ENCODE results near the gene RIN3.

GRCh38 chr14:92702441-92702918 lies 188.9 kb downstream of the RIN3 start:
- no peak for TF ChIP-seq CTCF (IDR thresholded peaks at IDR 0.05; ENCODE audit: extremely low read depth in 1 of 2, insufficient read depth in 1 of 2, low read depth in 1 of 2, low read length in 2 of 2)
- TF ChIP-seq POLR2A (IDR thresholded peaks at IDR 0.05; ENCODE audit: low read depth, low read length): no peak
- TF ChIP-seq FOS (IDR thresholded peaks at IDR 0.05; ENCODE audit: borderline replicate concordance, insufficient read depth, low read length): no peak
